Measurements from ENCODE around the gene PAX5.

Gene PAX5

GRCh38 chr9:36815566-36816348, 218.3 kb downstream of the PAX5 start:
- Histone ChIP-seq H3K27ac (ENCODE audit: insufficient read depth, low read depth, low read length, poor library complexity, severe bottlenecking) (no peak overlapping the region), H3K9me3 (ENCODE audit: control insufficient read depth, low read length) (no peaks in the 10 kb centered on the region), H3K36me3 (ENCODE audit: control insufficient read depth, insufficient read depth, low read length) (no peaks in the 10 kb centered on the region), H3K4me3 (ENCODE audit: insufficient read depth, low read depth, low read length) (no peak overlapping the region), H3K4me1 (ENCODE audit: control insufficient read depth, insufficient read depth, low read length) (peaks cover 19% of the 10 kb centered on the region), H3K27me3 (ENCODE audit: control insufficient read depth, insufficient read depth, low read length, poor library complexity, severe bottlenecking) (peaks cover 28% of the 10 kb centered on the region)
- WGBS, 2 experiments: 93 to 95% methylated on average over 7 of the region's 7 CpGs

- Histone ChIP-seq H3K27ac (ENCODE audit: insufficient read depth, low read depth, low read length, poor library complexity, severe bottlenecking) (no peak overlapping the region), H3K27me3 (ENCODE audit: control insufficient read depth, insufficient read depth, low read length, poor library complexity, severe bottlenecking) (peaks cover 28% of the 10 kb centered on the region), H3K4me3 (ENCODE audit: insufficient read depth, low read depth, low read length) (no peak overlapping the region), H3K4me1 (ENCODE audit: control insufficient read depth, insufficient read depth, low read length) (peaks cover 17% of the 10 kb centered on the region), H3K9me3 (ENCODE audit: control insufficient read depth, low read length) (no peaks in the 10 kb centered on the region), H3K36me3 (ENCODE audit: control insufficient read depth, insufficient read depth, low read length) (no peaks in the 10 kb centered on the region)
- WGBS, 2 experiments: 95% methylated on average over 3 of the region's 3 CpGs
These were observed 219.0 kb downstream of the PAX5 start for GRCh38 chr9:36815023-36815422.

- WGBS, 2 experiments: 84 to 87% methylated on average over 10 of the region's 10 CpGs
- H3K4me1 ChIP-seq (ENCODE audit: control insufficient read depth, insufficient read depth, low read length): peaks cover 2% of the 10 kb centered on the region
- peaks cover 13% of the 10 kb centered on the region for H3K27me3 ChIP-seq (ENCODE audit: control insufficient read depth, insufficient read depth, low read length, poor library complexity, severe bottlenecking)
- H3K36me3 ChIP-seq (ENCODE audit: control insufficient read depth, insufficient read depth, low read length): no peaks in the 10 kb centered on the region
- no peak overlapping the region for H3K4me3 ChIP-seq (ENCODE audit: insufficient read depth, low read depth, low read length)
- no peak overlapping the region for H3K27ac ChIP-seq (ENCODE audit: insufficient read depth, low read depth, low read length, poor library complexity, severe bottlenecking)
- H3K9me3 ChIP-seq (ENCODE audit: control insufficient read depth, low read length): no peaks in the 10 kb centered on the region
These were observed 220.9 kb downstream of the PAX5 start for GRCh38 chr9:36813154-36813553.

GRCh38 chr9:36812556-36812955, 221.5 kb downstream of the PAX5 start:
- Histone ChIP-seq H3K4me1 (ENCODE audit: control insufficient read depth, insufficient read depth, low read length) (no peaks in the 10 kb centered on the region), H3K4me3 (ENCODE audit: insufficient read depth, low read depth, low read length) (no peak overlapping the region), H3K27ac (ENCODE audit: insufficient read depth, low read depth, low read length, poor library complexity, severe bottlenecking) (no peak overlapping the region), H3K9me3 (ENCODE audit: control insufficient read depth, low read length) (no peaks in the 10 kb centered on the region), H3K27me3 (ENCODE audit: control insufficient read depth, insufficient read depth, low read length, poor library complexity, severe bottlenecking) (peaks cover 7% of the 10 kb centered on the region), H3K36me3 (ENCODE audit: control insufficient read depth, insufficient read depth, low read length) (no peaks in the 10 kb centered on the region)

GRCh38 chr9:36808251-36808650, 225.8 kb downstream of the PAX5 start:
- no peak overlapping the region for H3K4me3 ChIP-seq (ENCODE audit: insufficient read depth, low read depth, low read length)
- H3K9me3 ChIP-seq (ENCODE audit: control insufficient read depth, low read length): no peaks in the 10 kb centered on the region
- no peak overlapping the region for H3K27ac ChIP-seq (ENCODE audit: insufficient read depth, low read depth, low read length, poor library complexity, severe bottlenecking)
- 91% methylated on average over 4 of the region's 4 CpGs for WGBS, 2 experiments
- no peaks in the 10 kb centered on the region for H3K4me1 ChIP-seq (ENCODE audit: control insufficient read depth, insufficient read depth, low read length)
- no peaks in the 10 kb centered on the region for H3K27me3 ChIP-seq (ENCODE audit: control insufficient read depth, insufficient read depth, low read length, poor library complexity, severe bottlenecking)
- no peaks in the 10 kb centered on the region for H3K36me3 ChIP-seq (ENCODE audit: control insufficient read depth, insufficient read depth, low read length)

- Histone ChIP-seq H3K27ac (ENCODE audit: insufficient read depth, low read depth, low read length, poor library complexity, severe bottlenecking) (no peak overlapping the region), H3K27me3 (ENCODE audit: control insufficient read depth, insufficient read depth, low read length, poor library complexity, severe bottlenecking) (no peaks in the 10 kb centered on the region), H3K4me3 (ENCODE audit: insufficient read depth, low read depth, low read length) (no peak overlapping the region), H3K4me1 (ENCODE audit: control insufficient read depth, insufficient read depth, low read length) (peaks cover 10% of the 10 kb centered on the region), H3K36me3 (ENCODE audit: control insufficient read depth, insufficient read depth, low read length) (no peaks in the 10 kb centered on the region), H3K9me3 (ENCODE audit: control insufficient read depth, low read length) (no peaks in the 10 kb centered on the region)
- WGBS, 2 experiments: 86 to 90% methylated on average over 10 to 11 of the region's 11 CpGs
These were observed 230.1 kb downstream of the PAX5 start for GRCh38 chr9:36803961-36804360.

- no peaks in the 10 kb centered on the region for H3K27me3 ChIP-seq (ENCODE audit: control insufficient read depth, insufficient read depth, low read length, poor library complexity, severe bottlenecking)
- H3K4me1 ChIP-seq (ENCODE audit: control insufficient read depth, insufficient read depth, low read length): peaks cover 10% of the 10 kb centered on the region
- no peaks in the 10 kb centered on the region for H3K9me3 ChIP-seq (ENCODE audit: control insufficient read depth, low read length)
- 60 to 68% methylated on average over 15 of the region's 15 CpGs for WGBS, 2 experiments
- no peak overlapping the region for H3K4me3 ChIP-seq (ENCODE audit: insufficient read depth, low read depth, low read length)
- H3K27ac ChIP-seq (ENCODE audit: insufficient read depth, low read depth, low read length, poor library complexity, severe bottlenecking): no peak overlapping the region
- H3K36me3 ChIP-seq (ENCODE audit: control insufficient read depth, insufficient read depth, low read length): no peaks in the 10 kb centered on the region
These were observed 231.7 kb downstream of the PAX5 start for GRCh38 chr9:36802201-36802920.

- Histone ChIP-seq H3K36me3 (ENCODE audit: control insufficient read depth, insufficient read depth, low read length) (no peaks in the 10 kb centered on the region), H3K4me1 (ENCODE audit: control insufficient read depth, insufficient read depth, low read length) (peaks cover 10% of the 10 kb centered on the region), H3K27ac (ENCODE audit: insufficient read depth, low read depth, low read length, poor library complexity, severe bottlenecking) (no peak overlapping the region), H3K4me3 (ENCODE audit: insufficient read depth, low read depth, low read length) (no peak overlapping the region), H3K27me3 (ENCODE audit: control insufficient read depth, insufficient read depth, low read length, poor library complexity, severe bottlenecking) (no peaks in the 10 kb centered on the region), H3K9me3 (ENCODE audit: control insufficient read depth, low read length) (no peaks in the 10 kb centered on the region)
- WGBS, 2 experiments: 89 to 91% methylated on average over 3 of the region's 3 CpGs
These were observed 233.6 kb downstream of the PAX5 start for GRCh38 chr9:36800455-36800854.

- no peaks in the 10 kb centered on the region for H3K9me3 ChIP-seq (ENCODE audit: control insufficient read depth, low read length)
- H3K36me3 ChIP-seq (ENCODE audit: control insufficient read depth, insufficient read depth, low read length): no peaks in the 10 kb centered on the region
- H3K4me1 ChIP-seq (ENCODE audit: control insufficient read depth, insufficient read depth, low read length): peaks cover 10% of the 10 kb centered on the region
- no peak overlapping the region for H3K4me3 ChIP-seq (ENCODE audit: insufficient read depth, low read depth, low read length)
- no peak overlapping the region for H3K27ac ChIP-seq (ENCODE audit: insufficient read depth, low read depth, low read length, poor library complexity, severe bottlenecking)
- 56 to 61% methylated on average over 6 of the region's 6 CpGs for WGBS, 2 experiments
- no peaks in the 10 kb centered on the region for H3K27me3 ChIP-seq (ENCODE audit: control insufficient read depth, insufficient read depth, low read length, poor library complexity, severe bottlenecking)
These were observed 235.6 kb downstream of the PAX5 start for GRCh38 chr9:36798350-36799065.
